ENCODE results near the gene ZBTB16. TPM values are rescaled to one million over a fixed set of nuclear protein-coding genes. Genes with fewer than 3 reads are reported as not detected.

ZBTB16 gene
- total RNA-seq, 1 donor from 2014 or later = 0.54 TPM

GRCh38 chr11:114190630-114191029 lies 131.1 kb downstream of the ZBTB16 start:
- no peak for DNase-seq (ENCODE audit: low spot score)
- no peak overlapping the region for H3K4me3 Mint-ChIP-seq (ENCODE audit: unreplicated experiment)
- H3K36me3 Mint-ChIP-seq (ENCODE audit: low read depth, unreplicated experiment) = peaks cover 3% of the 10 kb centered on the region
- H3K9me3 Mint-ChIP-seq (ENCODE audit: unreplicated experiment) = no peaks in the 10 kb centered on the region
- H3K27ac Mint-ChIP-seq (ENCODE audit: unreplicated experiment) = no peak overlapping the region
- H3K27me3 Mint-ChIP-seq (ENCODE audit: unreplicated experiment) = peaks cover 3% of the 10 kb centered on the region
- no peaks in the 10 kb centered on the region for H3K4me1 Mint-ChIP-seq (ENCODE audit: unreplicated experiment)
- no peak for TF ChIP-seq CTCF (IDR thresholded peaks at IDR 0.05; ENCODE audit: unreplicated experiment)

- H3K4me3 Mint-ChIP-seq (ENCODE audit: unreplicated experiment) = no peak overlapping the region
- H3K4me1 Mint-ChIP-seq (ENCODE audit: unreplicated experiment) = no peaks in the 10 kb centered on the region
Observed at GRCh38 chr11:114191893-114192292, 132.4 kb downstream of the ZBTB16 start.

GRCh38 chr11:114192841-114193389 lies 133.4 kb downstream of the ZBTB16 start:
- no peaks in the 10 kb centered on the region for H3K9me3 Mint-ChIP-seq (ENCODE audit: unreplicated experiment)
- peaks cover 3% of the 10 kb centered on the region for H3K36me3 Mint-ChIP-seq (ENCODE audit: low read depth, unreplicated experiment)
- no peak for DNase-seq (ENCODE audit: low spot score)
- no peak overlapping the region for H3K4me3 Mint-ChIP-seq (ENCODE audit: unreplicated experiment)
- no peaks in the 10 kb centered on the region for H3K4me1 Mint-ChIP-seq (ENCODE audit: unreplicated experiment)
- TF ChIP-seq CTCF (IDR thresholded peaks at IDR 0.05; ENCODE audit: unreplicated experiment) = no peak
- H3K27me3 Mint-ChIP-seq (ENCODE audit: unreplicated experiment) = no peaks in the 10 kb centered on the region
- H3K27ac Mint-ChIP-seq (ENCODE audit: unreplicated experiment) = no peak overlapping the region

More at GRCh38 chr11:114191893-114192292, 132.4 kb downstream of the ZBTB16 start:
- Mint-ChIP-seq H3K9me3 (ENCODE audit: unreplicated experiment) (no peaks in the 10 kb centered on the region), H3K36me3 (ENCODE audit: low read depth, unreplicated experiment) (peaks cover 3% of the 10 kb centered on the region), H3K27me3 (ENCODE audit: unreplicated experiment) (no peaks in the 10 kb centered on the region), H3K27ac (ENCODE audit: unreplicated experiment) (no peak overlapping the region)
- no peak for DNase-seq (ENCODE audit: low spot score)
- no peak for TF ChIP-seq CTCF (IDR thresholded peaks at IDR 0.05; ENCODE audit: unreplicated experiment)

GRCh38 chr11:114193730-114194679 lies 134.5 kb downstream of the ZBTB16 start:
- Mint-ChIP-seq H3K27ac (ENCODE audit: unreplicated experiment) (no peak overlapping the region), H3K27me3 (ENCODE audit: unreplicated experiment) (no peaks in the 10 kb centered on the region), H3K4me3 (ENCODE audit: unreplicated experiment) (no peak overlapping the region), H3K9me3 (ENCODE audit: unreplicated experiment) (no peaks in the 10 kb centered on the region), H3K36me3 (ENCODE audit: low read depth, unreplicated experiment) (no peaks in the 10 kb centered on the region), H3K4me1 (ENCODE audit: unreplicated experiment) (no peaks in the 10 kb centered on the region)
- TF ChIP-seq CTCF (IDR thresholded peaks at IDR 0.05; ENCODE audit: unreplicated experiment) = no peak
- DNase-seq (ENCODE audit: low spot score) = no peak

- Mint-ChIP-seq H3K9me3 (ENCODE audit: unreplicated experiment) (no peaks in the 10 kb centered on the region), H3K27me3 (ENCODE audit: unreplicated experiment) (no peaks in the 10 kb centered on the region), H3K4me1 (ENCODE audit: unreplicated experiment) (no peaks in the 10 kb centered on the region), H3K27ac (ENCODE audit: unreplicated experiment) (no peak overlapping the region), H3K4me3 (ENCODE audit: unreplicated experiment) (no peak overlapping the region), H3K36me3 (ENCODE audit: low read depth, unreplicated experiment) (no peaks in the 10 kb centered on the region)
- no peak for DNase-seq (ENCODE audit: low spot score)
- no peak for TF ChIP-seq CTCF (IDR thresholded peaks at IDR 0.05; ENCODE audit: unreplicated experiment)
Observed at GRCh38 chr11:114194702-114195101, 135.2 kb downstream of the ZBTB16 start.

Measured in endothelial cell (in vitro differentiated cells).